Hepatocyte (in vitro differentiated cells): Measurements from ENCODE around the gene KRTAP5-1. TPM values are rescaled to one million over a fixed set of nuclear protein-coding genes. Genes with fewer than 3 reads are reported as not detected.

Experiments used
- DNase-seq: peaks from one replicate; pipeline ENCODE4 v3.0.0-alpha.2; 2016; ENCODE audit warnings: low spot score
- H2AFZ ChIP-seq: fragments of 200-600 bp; sonication (generic); 2 replicates; pipeline ENCODE4 v1.6.0; 2016; ENCODE audit warnings: antibody characterized with exemption, mild to moderate bottlenecking
- H3K27ac ChIP-seq: fragments of 200-600 bp; sonication (generic); 2 replicates; pipeline ENCODE4 v1.5.1; 2016; ENCODE audit warnings: mild to moderate bottlenecking
- H3K27me3 ChIP-seq: fragments of 200-600 bp; sonication (generic); 2 replicates; pipeline ENCODE4 v1.6.1; 2016
- H3K36me3 ChIP-seq: fragments of 200-600 bp; sonication (generic); replicated peaks from 2 replicates; pipeline ENCODE4 v1.5.1; 2016; ENCODE audit warnings: low read depth; ENCODE audit not compliant: insufficient read depth
- H3K4me1 ChIP-seq: fragments of 200-600 bp; sonication (generic); 2 replicates; pipeline ENCODE4 v1.5.1; 2016; ENCODE audit warnings: mild to moderate bottlenecking, moderate library complexity; ENCODE audit not compliant: insufficient read depth
- H3K4me2 ChIP-seq: fragments of 200-600 bp; sonication (generic); 2 replicates; pipeline ENCODE4 v1.6.0; 2016
- H3K4me3 ChIP-seq: fragments of 200-600 bp; sonication (generic); 2 replicates; pipeline ENCODE4 v1.5.1; 2016; ENCODE audit warnings: mild to moderate bottlenecking
- H3K79me2 ChIP-seq: fragments of 200-600 bp; sonication (generic); 2 replicates; pipeline ENCODE4 v1.6.0; 2017; ENCODE audit warnings: mild to moderate bottlenecking
- H3K9me2 ChIP-seq: fragments of 200-600 bp; sonication (generic); replicated peaks from 2 replicates; pipeline ENCODE4 v1.6.0; 2017; ENCODE audit warnings: mild to moderate bottlenecking; ENCODE audit not compliant: insufficient read depth
- H3K9me3 ChIP-seq: fragments of 200-600 bp; sonication (generic); 2 replicates; pipeline ENCODE4 v1.5.1; 2016; ENCODE audit warnings: low read depth, mild to moderate bottlenecking
- H4K20me1 ChIP-seq: fragments of 200-600 bp; sonication (generic); 2 replicates; pipeline ENCODE4 v1.6.0; 2016; ENCODE audit warnings: mild to moderate bottlenecking; ENCODE audit not compliant: insufficient read depth, poor library complexity, severe bottlenecking
- CTCF ChIP-seq: fragments of 200-600 bp; sonication (generic); IDR thresholded peaks from 2 replicates; pipeline ENCODE4 v1.5.1; 2016; ENCODE audit warnings: antibody characterized with exemption, mild to moderate bottlenecking; ENCODE audit not compliant: poor library complexity
- EZH2 ChIP-seq: fragments of 200-600 bp; sonication (generic); IDR thresholded peaks from 2 replicates; pipeline ENCODE4 v1.6.1; 2016; ENCODE audit warnings: antibody characterized with exemption, mild to moderate bottlenecking, borderline replicate concordance
- EZH2phosphoT487 ChIP-seq: fragments of 200-600 bp; sonication (generic); IDR thresholded peaks from one replicate; pipeline ENCODE4 v1.6.1; 2018; ENCODE audit warnings: antibody characterized with exemption, mild to moderate bottlenecking, low read depth, moderate library complexity; ENCODE audit not compliant: unreplicated experiment, severe bottlenecking
- WGBS: methylation state at CpG from one replicate; pipeline ENCODE4 v1.1.6; 2016; ENCODE audit warnings: low lambda C conversion rate; ENCODE audit errors: missing lambda C conversion rate; 5-methylcytosine and 5-hydroxymethylcytosine counted together
- polyA plus RNA-seq: library from polyadenylated mRNA; unstranded; fragments of >200 nt; fragmentation: Nextera tagmentation; extraction: Ambion mirVana; gene quantifications from 2 replicates; pipeline ENCODE4 v1.2.1, GENCODE V29; 2016
- total RNA-seq: library from RNA; depleted of rRNA; stranded (reverse); fragments of >200 nt; gene quantifications from 2 replicates; pipeline ENCODE4 v1.2.3, GENCODE V29; 2014

Gene KRTAP5-1
- total and polyA plus RNA-seq, 2 experiments from 2014 or later, result not detected

- Histone ChIP-seq H3K9me3 (no peaks in the 10 kb centered on the region), H4K20me1 (peaks cover 46% of the 10 kb centered on the region), H3K9me2 (no peaks in the 10 kb centered on the region), H3K4me1 (peaks cover 13% of the 10 kb centered on the region), H3K79me2 (peaks cover 15% of the 10 kb centered on the region), H3K36me3 (no peaks in the 10 kb centered on the region), H3K27ac (no peak overlapping the region), H2AFZ (no peak overlapping the region), H3K4me2 (no peak overlapping the region), H3K27me3 (no peaks in the 10 kb centered on the region), H3K4me3 (no peak overlapping the region)
- TF ChIP-seq CTCF, result no peak
- TF ChIP-seq EZH2, result no peak
- no peak for TF ChIP-seq EZH2phosphoT487
- DNase-seq, result no peak
- WGBS, result 87% methylated on average over 5 of the region's 5 CpGs
Observed at GRCh38 chr11:1565904-1566247, 19.2 kb downstream of the KRTAP5-1 start.

- H3K79me2 ChIP-seq, result peaks cover 9% of the 10 kb centered on the region
- peaks cover 42% of the 10 kb centered on the region for H4K20me1 ChIP-seq
- H3K9me3 ChIP-seq, result no peaks in the 10 kb centered on the region
- no peak overlapping the region for H3K27ac ChIP-seq
- peaks cover 9% of the 10 kb centered on the region for H3K4me1 ChIP-seq
- no peak for TF ChIP-seq EZH2
- TF ChIP-seq EZH2phosphoT487, result no peak
- no peak for TF ChIP-seq CTCF
- no peak overlapping the region for H3K4me3 ChIP-seq
- no peaks in the 10 kb centered on the region for H3K36me3 ChIP-seq
- H3K4me2 ChIP-seq, result no peak overlapping the region
- no peaks in the 10 kb centered on the region for H3K9me2 ChIP-seq
- DNase-seq, result no peak
- no peaks in the 10 kb centered on the region for H3K27me3 ChIP-seq
- 95% methylated on average over 22 of the region's 28 CpGs for WGBS
- no peak overlapping the region for H2AFZ ChIP-seq
Observed at GRCh38 chr11:1565173-1565903, 19.7 kb downstream of the KRTAP5-1 start.

- no peak overlapping the region for H2AFZ ChIP-seq
- peaks cover 35% of the 10 kb centered on the region for H4K20me1 ChIP-seq
- WGBS, result 38% methylated on average over 15 of the region's 16 CpGs
- TF ChIP-seq EZH2, result no peak
- TF ChIP-seq EZH2phosphoT487, result no peak
- no peak for TF ChIP-seq CTCF
- H3K9me2 ChIP-seq, result no peaks in the 10 kb centered on the region
- no peaks in the 10 kb centered on the region for H3K9me3 ChIP-seq
- DNase-seq, result peak; percentile 80
- peaks cover 5% of the 10 kb centered on the region for H3K79me2 ChIP-seq
- no peak overlapping the region for H3K4me3 ChIP-seq
- H3K36me3 ChIP-seq, result no peaks in the 10 kb centered on the region
- no peak overlapping the region for H3K27ac ChIP-seq
- H3K27me3 ChIP-seq, result no peaks in the 10 kb centered on the region
- no peak overlapping the region for H3K4me2 ChIP-seq
- peaks cover 8% of the 10 kb centered on the region for H3K4me1 ChIP-seq
Observed at GRCh38 chr11:1564535-1565172, 20.4 kb downstream of the KRTAP5-1 start.
